NCI-H1417 (cell line): ENCODE data around the gene GTF2H1.
A peak's percentile ranks its signal among the peaks of the same experiment; 100 is the strongest.

Source experiments
- DNase-seq, 3 experiments: peaks; one replicate each; lab custom pipeline; 2025; lab: John Stamatoyannopoulos, UW

The GTF2H1 gene

GRCh38 chr11:18321969-18322711, at the start of gene GTF2H1, which contains the start of gene HPS5:
Gene GTF2H1 (plus strand): TSS chr11:18322567. CDS start chr11:18333075, 10,508 bp downstream.
Gene HPS5 (minus strand): TSS chr11:18322140. CDS start chr11:18317858, 4,282 bp downstream.
- peak; percentile 98 to 99 (median 99) for DNase-seq

GRCh38 chr11:18277565-18278271, 44.6 kb upstream of the GTF2H1 start:
- no peak for DNase-seq

- DNase-seq = no peak
Measured at GRCh38 chr11:18280438-18281045, 41.8 kb upstream of the GTF2H1 start.

GRCh38 chr11:18282626-18283025, 39.7 kb upstream of the GTF2H1 start:
- DNase-seq = no peak

- no peak for DNase-seq
Measured at GRCh38 chr11:18285841-18286240, 36.5 kb upstream of the GTF2H1 start.

- DNase-seq = no peak
Measured at GRCh38 chr11:18288911-18289310, 33.5 kb upstream of the GTF2H1 start.

GRCh38 chr11:18294862-18295261, 27.5 kb upstream of the GTF2H1 start:
- DNase-seq = no peak

- DNase-seq = no peak
Measured at GRCh38 chr11:18295316-18295715, 27.1 kb upstream of the GTF2H1 start.

- DNase-seq = no peak
Measured at GRCh38 chr11:18299721-18300120, 22.6 kb upstream of the GTF2H1 start.

GRCh38 chr11:18304745-18305144, 17.6 kb upstream of the GTF2H1 start:
- no peak for DNase-seq

- DNase-seq = no peak
Measured at GRCh38 chr11:18307461-18308139, 14.8 kb upstream of the GTF2H1 start.

GRCh38 chr11:18308242-18308641, 14.1 kb upstream of the GTF2H1 start:
- no peak for DNase-seq

GRCh38 chr11:18309691-18310090, 12.7 kb upstream of the GTF2H1 start:
- DNase-seq = no peak

- no peak for DNase-seq
Measured at GRCh38 chr11:18310800-18311340, 11.5 kb upstream of the GTF2H1 start.

- no peak for DNase-seq
Measured at GRCh38 chr11:18312012-18312411, 10.4 kb upstream of the GTF2H1 start.

- DNase-seq = no peak
Measured at GRCh38 chr11:18312663-18313420, 9.5 kb upstream of the GTF2H1 start.

GRCh38 chr11:18313965-18314763, 8.2 kb upstream of the GTF2H1 start:
- no peak for DNase-seq

GRCh38 chr11:18314784-18315523, 7.4 kb upstream of the GTF2H1 start:
- no peak for DNase-seq

- DNase-seq = no peak
Measured at GRCh38 chr11:18315893-18316292, 6.5 kb upstream of the GTF2H1 start.

- DNase-seq = no peak
Measured at GRCh38 chr11:18317551-18317950, 4.8 kb upstream of the GTF2H1 start.
